Gastroesophageal sphincter (tissue), 4 donors: ENCODE results near the gene CFAP46. TPM values are rescaled to one million over a fixed set of nuclear protein-coding genes. Genes with fewer than 3 reads are reported as not detected.
"Not testable (repeated sequence)": the region's sequence is repeated elsewhere in the genome, so short reads cannot be mapped to it uniquely, and the experiment has no call there.

Source experiments
- ATAC-seq: fragments of 150-250 bp; one replicate; pipeline ENCODE4 v1.9.1; 2016; ENCODE audit warnings: mild to moderate bottlenecking, moderate library complexity
- H3K27ac ChIP-seq, 4 donors: fragments of 200-600 bp; sonication (generic) in 3 of 4; 1 replicate in 3 of 4; 2 replicates in 1 of 4; pipeline ENCODE4 v1.5.1; 2016 to 2019
- H3K27me3 ChIP-seq: fragments of 200-600 bp; sonication (generic); one replicate; pipeline ENCODE4 v1.5.1; 2019
- H3K36me3 ChIP-seq, 2 donors: fragments of 200-600 bp; sonication (generic); one replicate each; pipeline ENCODE4 v1.5.1; 2019; ENCODE audit warnings: control low read depth in 1 of 2
- H3K4me1 ChIP-seq, 3 donors: fragments of 200-600 bp; sonication (generic); 1 replicate in 2 of 3; 2 replicates in 1 of 3; pipeline ENCODE4 v1.5.1; 2016 to 2019; ENCODE audit warnings: control low read depth in 2 of 3
- H3K4me3 ChIP-seq, 2 donors: fragments of 200-600 bp; sonication (generic); one replicate each; pipeline ENCODE4 v1.5.1; 2019; ENCODE audit warnings: mild to moderate bottlenecking in 1 of 2, moderate library complexity in 1 of 2
- H3K9me3 ChIP-seq, 3 donors: fragments of 200-600 bp; sonication (generic); one replicate each; pipeline ENCODE4 v1.5.1; 2017 to 2019; ENCODE audit warnings: control low read depth in 2 of 3
- EP300 ChIP-seq: sonication (generic); formaldehyde crosslinking; IDR thresholded peaks from one replicate; pipeline ENCODE4 v1.6.1; 2017; ENCODE audit warnings: antibody characterized with exemption, mild to moderate bottlenecking
- POLR2A ChIP-seq, 2 donors: fragments of 450-650 bp; IDR thresholded peaks; one replicate each; pipeline ENCODE4 v1.6.1; 2017; ENCODE audit warnings: antibody characterized with exemption in 2 of 2, mild to moderate bottlenecking in 2 of 2, moderate library complexity in 1 of 2
- POLR2AphosphoS5 ChIP-seq: sonication (generic); formaldehyde crosslinking; IDR thresholded peaks from one replicate; pipeline ENCODE4 v1.6.1; 2017; ENCODE audit warnings: antibody characterized with exemption
- WGBS, 2 donors: methylation state at CpG; one replicate each; pipeline ENCODE4 v1.1.5; 2018; ENCODE audit warnings: low coverage in 1 of 2; 5-methylcytosine and 5-hydroxymethylcytosine counted together
- total RNA-seq, 4 donors: library from RNA; depleted of rRNA; stranded (reverse); fragments of >200 nt; gene quantifications; one replicate each; pipeline ENCODE4 v1.1.0, GENCODE V29; 2016
- TF ChIP-seq, protein P1 (sequence below), 4 experiments: fragments of 200-600 bp in 2 of 4; fragments of 450-650 bp in 2 of 4; sonication (generic) in 1 of 4; IDR thresholded peaks; one replicate each; pipeline ENCODE4 v1.5.1; 2017 to 2019; ENCODE audit warnings: antibody characterized with exemption in 4 of 4, mild to moderate bottlenecking in 2 of 4, moderate library complexity in 2 of 4

Gene CFAP46
- total RNA-seq, 4 donors from 2014 or later, result 0.27 to 2.2 (median 0.30) TPM; not detected in 1

DNA sequence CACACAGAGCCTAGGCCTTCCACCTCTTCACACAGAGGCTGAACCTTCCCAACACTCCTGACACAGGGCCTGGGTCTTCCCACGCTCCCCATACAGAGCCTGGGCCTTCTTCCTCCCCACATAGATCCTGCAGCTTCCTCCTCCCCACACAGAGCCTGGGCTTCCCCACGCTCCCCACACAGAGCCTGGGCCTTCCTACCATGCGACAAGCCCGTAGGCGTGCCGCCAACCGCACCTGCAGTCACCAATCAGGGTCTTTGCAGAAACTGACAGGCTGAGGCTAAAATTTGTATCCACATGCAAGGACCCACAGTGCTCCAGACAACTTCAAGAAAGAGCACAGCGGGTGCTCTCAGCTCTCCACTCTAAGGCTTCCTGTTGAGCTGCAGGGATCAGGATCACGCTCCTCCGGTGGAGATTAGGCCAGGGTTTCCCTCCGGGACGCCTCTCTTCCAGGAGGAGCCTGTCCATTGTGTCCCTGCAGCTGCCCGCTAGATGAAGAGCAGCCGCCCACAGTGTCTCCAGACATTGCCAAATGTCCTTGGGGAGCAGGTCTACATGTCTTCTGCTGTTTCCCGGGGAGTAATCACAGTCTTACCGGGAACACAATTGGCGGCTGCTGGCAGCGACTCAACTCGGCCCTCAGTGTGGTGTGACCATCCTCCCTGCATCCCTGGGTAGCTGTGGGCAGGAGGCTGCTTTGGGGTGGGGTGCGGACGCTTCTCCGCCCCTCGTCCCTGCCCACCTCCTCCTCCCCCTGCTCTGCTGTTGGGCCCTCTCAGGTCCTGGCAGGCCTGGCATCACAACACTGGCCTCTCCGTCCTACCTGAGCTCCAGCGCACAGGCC, 9.7 kb downstream of the CFAP46 start:
- 83% methylated on average over 1 of the region's 25 CpGs for WGBS, 2 donors
- ATAC-seq, result no peak
- no peak overlapping the region for H3K27ac ChIP-seq
- TF ChIP-seq POLR2A (IDR thresholded peaks at IDR 0.05) (no peak), POLR2AphosphoS5 (no peak), EP300 (no peak)
- TF ChIP-seq, protein P1, sequence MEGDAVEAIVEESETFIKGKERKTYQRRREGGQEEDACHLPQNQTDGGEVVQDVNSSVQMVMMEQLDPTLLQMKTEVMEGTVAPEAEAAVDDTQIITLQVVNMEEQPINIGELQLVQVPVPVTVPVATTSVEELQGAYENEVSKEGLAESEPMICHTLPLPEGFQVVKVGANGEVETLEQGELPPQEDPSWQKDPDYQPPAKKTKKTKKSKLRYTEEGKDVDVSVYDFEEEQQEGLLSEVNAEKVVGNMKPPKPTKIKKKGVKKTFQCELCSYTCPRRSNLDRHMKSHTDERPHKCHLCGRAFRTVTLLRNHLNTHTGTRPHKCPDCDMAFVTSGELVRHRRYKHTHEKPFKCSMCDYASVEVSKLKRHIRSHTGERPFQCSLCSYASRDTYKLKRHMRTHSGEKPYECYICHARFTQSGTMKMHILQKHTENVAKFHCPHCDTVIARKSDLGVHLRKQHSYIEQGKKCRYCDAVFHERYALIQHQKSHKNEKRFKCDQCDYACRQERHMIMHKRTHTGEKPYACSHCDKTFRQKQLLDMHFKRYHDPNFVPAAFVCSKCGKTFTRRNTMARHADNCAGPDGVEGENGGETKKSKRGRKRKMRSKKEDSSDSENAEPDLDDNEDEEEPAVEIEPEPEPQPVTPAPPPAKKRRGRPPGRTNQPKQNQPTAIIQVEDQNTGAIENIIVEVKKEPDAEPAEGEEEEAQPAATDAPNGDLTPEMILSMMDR (IDR thresholded peaks at IDR 0.05), result no peak
- H3K27me3 ChIP-seq, result peaks cover 6% of the 10 kb centered on the region
- H3K36me3 ChIP-seq, result no peaks in the 10 kb centered on the region
- no peaks in the 10 kb centered on the region for H3K4me1 ChIP-seq
- H3K9me3 ChIP-seq, result no peaks in the 10 kb centered on the region
- no peak overlapping the region for H3K4me3 ChIP-seq

DNA sequence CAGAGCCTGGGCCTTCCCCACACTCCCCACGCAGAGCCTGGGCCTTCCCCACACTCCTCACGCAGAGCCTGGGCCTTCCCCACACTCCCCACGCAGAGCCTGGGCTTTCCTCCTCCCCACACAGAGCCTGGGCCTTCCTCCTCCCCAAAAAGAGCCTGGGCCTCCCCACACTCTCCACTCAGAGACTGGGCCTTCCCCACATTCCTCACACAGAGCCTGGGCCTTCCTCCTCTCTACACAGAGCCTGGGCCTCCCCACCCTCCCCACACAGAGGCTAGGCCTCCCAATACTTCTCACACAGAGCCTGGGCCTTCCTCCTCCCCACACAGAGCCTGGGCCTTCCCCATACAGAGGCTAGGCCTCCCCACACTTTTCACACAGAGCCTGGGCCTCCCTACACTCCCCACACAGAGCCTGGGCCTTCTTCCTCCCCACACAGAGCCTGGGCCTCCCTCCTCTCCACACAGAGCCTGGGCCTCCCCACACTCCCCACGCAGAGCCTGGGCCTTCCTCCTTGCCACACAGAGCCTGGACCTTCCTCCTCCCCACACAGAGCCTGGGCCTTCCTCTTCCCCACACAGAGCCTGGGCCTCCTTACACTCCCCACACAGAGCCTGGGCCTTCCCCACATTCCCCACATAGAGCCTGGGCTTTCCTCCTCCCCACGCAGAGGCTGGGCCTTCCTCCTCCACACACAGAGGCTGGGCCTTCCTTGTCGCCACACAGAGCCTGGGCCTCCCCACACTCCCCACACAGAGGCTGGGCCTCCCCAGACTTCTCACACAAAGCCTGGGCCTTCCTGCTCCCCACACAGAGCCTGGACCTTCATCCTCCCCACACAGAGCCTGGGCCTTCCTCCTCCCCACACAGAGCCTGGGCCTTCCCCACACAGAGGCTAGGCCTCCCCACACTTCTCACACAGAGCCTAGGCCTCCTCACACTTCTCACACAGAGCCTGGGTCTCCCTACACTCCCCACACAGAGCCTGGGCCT, 10.8 kb downstream of the CFAP46 start:
- H3K27ac ChIP-seq, H3K27me3 ChIP-seq, H3K36me3 ChIP-seq, H3K4me1 ChIP-seq, H3K9me3 ChIP-seq, ATAC-seq, H3K4me3 ChIP-seq: not testable (repeated sequence)
- WGBS, 2 donors, result 80% methylated on average over 3 of the region's 6 CpGs; no CpG with 5 or more reads in 1 of the 2 donors

DNA sequence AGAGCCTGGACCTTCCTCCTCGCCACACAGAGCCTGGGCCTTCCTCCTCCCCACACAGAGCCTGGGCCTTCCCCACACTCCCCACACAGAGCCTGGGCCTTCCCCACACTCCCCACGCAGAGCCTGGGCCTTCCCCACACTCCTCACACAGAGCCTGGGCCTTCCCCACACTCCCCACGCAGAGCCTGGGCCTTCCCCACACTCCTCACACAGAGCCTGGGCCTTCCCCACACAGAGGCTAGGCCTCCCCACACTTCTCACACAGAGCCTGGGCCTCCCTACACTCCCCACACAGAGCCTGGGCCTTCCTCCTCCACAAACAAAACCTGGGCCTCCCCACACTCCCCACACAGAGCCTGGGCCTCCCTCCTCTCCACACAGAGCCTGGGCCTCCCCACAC, 11.7 kb downstream of the CFAP46 start:
- 20% methylated on average over 1 of the region's 3 CpGs; no CpG with 5 or more reads in 1 of the 2 donors for WGBS, 2 donors
- not testable (repeated sequence) for H3K9me3 ChIP-seq, H3K4me3 ChIP-seq, H3K36me3 ChIP-seq, H3K27ac ChIP-seq, ATAC-seq, H3K4me1 ChIP-seq, H3K27me3 ChIP-seq

DNA sequence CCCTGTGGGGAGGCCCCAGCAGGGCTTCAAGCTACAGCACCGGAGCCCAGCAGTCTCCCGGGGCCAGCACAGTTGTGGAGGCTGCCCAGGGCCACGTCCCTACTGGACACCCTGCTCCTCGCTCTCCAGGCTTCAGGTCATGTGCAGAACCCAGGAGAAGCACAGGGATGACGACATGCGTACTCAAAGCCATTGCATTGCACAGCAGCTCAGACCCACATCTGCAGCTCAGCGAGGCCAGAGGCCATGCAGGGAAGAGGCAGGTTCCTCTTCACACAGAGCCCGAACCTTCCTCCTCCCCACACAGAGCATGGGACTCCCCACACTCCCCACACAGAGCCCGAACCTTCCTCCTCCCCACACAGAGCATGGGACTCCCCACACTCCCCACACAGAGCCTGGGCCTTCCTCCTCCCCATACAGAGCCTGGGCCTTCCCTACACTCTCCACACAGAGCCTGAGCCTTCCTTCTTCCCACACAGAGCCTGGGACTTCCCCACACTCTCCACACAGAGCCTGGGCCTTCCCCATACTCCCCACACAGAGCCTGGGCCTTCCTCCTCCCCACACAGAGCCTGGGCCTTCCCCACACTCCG, 12.3 kb downstream of the CFAP46 start:
- no peaks in the 10 kb centered on the region for H3K4me1 ChIP-seq
- H3K4me3 ChIP-seq, result no peak overlapping the region
- no peaks in the 10 kb centered on the region for H3K27me3 ChIP-seq
- 72 to 84% methylated on average over 6 of the region's 10 CpGs for WGBS, 2 donors
- H3K27ac ChIP-seq, result no peak overlapping the region
- TF ChIP-seq POLR2A (IDR thresholded peaks at IDR 0.05) (no peak), EP300 (no peak), POLR2AphosphoS5 (no peak)
- TF ChIP-seq, protein P1 (IDR thresholded peaks at IDR 0.05), result no peak
- no peaks in the 10 kb centered on the region for H3K9me3 ChIP-seq
- no peaks in the 10 kb centered on the region for H3K36me3 ChIP-seq
- ATAC-seq, result no peak

DNA sequence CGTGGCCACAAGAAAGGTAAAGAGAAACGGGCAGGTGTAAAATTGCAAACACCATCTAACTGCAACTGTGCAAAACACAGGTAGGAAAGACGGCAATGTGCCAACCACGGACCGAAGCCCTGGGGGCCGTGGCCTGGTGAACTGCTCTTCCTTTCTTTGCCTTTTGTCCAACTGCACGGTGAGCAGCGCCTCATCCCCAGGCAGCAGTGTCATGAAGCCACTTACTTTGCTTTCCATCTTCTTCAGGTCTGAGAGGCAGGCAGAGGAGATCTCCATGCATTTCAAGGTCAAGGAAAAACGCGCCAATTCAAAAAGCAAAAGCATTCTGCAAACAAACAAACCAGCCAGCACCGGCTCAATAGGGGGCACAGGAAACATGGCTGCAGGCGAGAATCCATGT, 12.9 kb downstream of the CFAP46 start:
- Histone ChIP-seq H3K9me3 (no peaks in the 10 kb centered on the region), H3K4me3 (no peak overlapping the region), H3K36me3 (no peaks in the 10 kb centered on the region), H3K27ac (no peak overlapping the region), H3K27me3 (peaks cover under 1% of the 10 kb centered on the region), H3K4me1 (no peaks in the 10 kb centered on the region)
- ATAC-seq, result no peak
- TF ChIP-seq, protein P1 (IDR thresholded peaks at IDR 0.05), result no peak
- no peak for TF ChIP-seq EP300
- no peak for TF ChIP-seq POLR2A (IDR thresholded peaks at IDR 0.05)
- no peak for TF ChIP-seq POLR2AphosphoS5
- 69 to 80% methylated on average over 2 to 4 of the region's 12 CpGs for whole genome bisulfite sequencing, 2 donors
